ENCODE data around the gene IKZF2. TPM values are rescaled to one million over a fixed set of nuclear protein-coding genes. Genes with fewer than 3 reads are reported as not detected.

Gene IKZF2
- total RNA-seq, 1 experiment from 2014 or later = 0.44 TPM

GRCh38 chr2:212975333-212975732 is 176.1 kb downstream of the IKZF2 start:
- intact Hi-C loops (cut with micrococcal nuclease; ENCODE audit: unreplicated experiment) = no loop called here

GRCh38 chr2:212974692-212975091 is 176.7 kb downstream of the IKZF2 start:
- ChIA-PET CTCF (no interaction called here), POLR2A (no interaction called here)
- no peaks in the 10 kb centered on the region for H3K9me3 ChIP-seq (ENCODE audit: control insufficient read depth, insufficient read depth, low read depth, low read length)
- no peaks in the 10 kb centered on the region for H3K27me3 ChIP-seq (ENCODE audit: control insufficient read depth, insufficient read depth, low read length)
- no peak for DNase-seq (ENCODE audit: low read depth, low spot score)
- in situ Hi-C loops (cut with HindIII; ENCODE audit: low pct_unique_long_range_greater_than_20kb, low sequenced_read_pairs) (no loop called here), intact Hi-C loops (cut with micrococcal nuclease; ENCODE audit: unreplicated experiment) (no loop called here)
- no TSS peak for BruUV-seq (replicated peaks)
- H3K27ac ChIP-seq (ENCODE audit: low read length) = no peak overlapping the region
- no peaks in the 10 kb centered on the region for H3K36me3 ChIP-seq (ENCODE audit: control insufficient read depth, insufficient read depth, low read length)
- no peaks in the 10 kb centered on the region for H3K4me1 ChIP-seq (ENCODE audit: control insufficient read depth, insufficient read depth, low read length)
- ATAC-seq = no peak
- H3K4me3 ChIP-seq (ENCODE audit: low read depth in 2 of 2, low read length in 2 of 2) = no peak overlapping the region
- no peak for TF ChIP-seq TCF7L2 (IDR thresholded peaks at IDR 0.05; ENCODE audit: low read depth, low read length)
- no peak for TF ChIP-seq CTCF (IDR thresholded peaks at IDR 0.05)
- TF ChIP-seq SIN3A (IDR thresholded peaks at IDR 0.05; ENCODE audit: borderline replicate concordance, insufficient read depth, low read depth, low read length) = no peak
- TF ChIP-seq, protein P1, sequence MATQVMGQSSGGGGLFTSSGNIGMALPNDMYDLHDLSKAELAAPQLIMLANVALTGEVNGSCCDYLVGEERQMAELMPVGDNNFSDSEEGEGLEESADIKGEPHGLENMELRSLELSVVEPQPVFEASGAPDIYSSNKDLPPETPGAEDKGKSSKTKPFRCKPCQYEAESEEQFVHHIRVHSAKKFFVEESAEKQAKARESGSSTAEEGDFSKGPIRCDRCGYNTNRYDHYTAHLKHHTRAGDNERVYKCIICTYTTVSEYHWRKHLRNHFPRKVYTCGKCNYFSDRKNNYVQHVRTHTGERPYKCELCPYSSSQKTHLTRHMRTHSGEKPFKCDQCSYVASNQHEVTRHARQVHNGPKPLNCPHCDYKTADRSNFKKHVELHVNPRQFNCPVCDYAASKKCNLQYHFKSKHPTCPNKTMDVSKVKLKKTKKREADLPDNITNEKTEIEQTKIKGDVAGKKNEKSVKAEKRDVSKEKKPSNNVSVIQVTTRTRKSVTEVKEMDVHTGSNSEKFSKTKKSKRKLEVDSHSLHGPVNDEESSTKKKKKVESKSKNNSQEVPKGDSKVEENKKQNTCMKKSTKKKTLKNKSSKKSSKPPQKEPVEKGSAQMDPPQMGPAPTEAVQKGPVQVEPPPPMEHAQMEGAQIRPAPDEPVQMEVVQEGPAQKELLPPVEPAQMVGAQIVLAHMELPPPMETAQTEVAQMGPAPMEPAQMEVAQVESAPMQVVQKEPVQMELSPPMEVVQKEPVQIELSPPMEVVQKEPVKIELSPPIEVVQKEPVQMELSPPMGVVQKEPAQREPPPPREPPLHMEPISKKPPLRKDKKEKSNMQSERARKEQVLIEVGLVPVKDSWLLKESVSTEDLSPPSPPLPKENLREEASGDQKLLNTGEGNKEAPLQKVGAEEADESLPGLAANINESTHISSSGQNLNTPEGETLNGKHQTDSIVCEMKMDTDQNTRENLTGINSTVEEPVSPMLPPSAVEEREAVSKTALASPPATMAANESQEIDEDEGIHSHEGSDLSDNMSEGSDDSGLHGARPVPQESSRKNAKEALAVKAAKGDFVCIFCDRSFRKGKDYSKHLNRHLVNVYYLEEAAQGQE (IDR thresholded peaks at IDR 0.05; ENCODE audit: insufficient read depth in 1 of 2, low read depth in 2 of 2, low read length in 1 of 2) = no peak
- TF ChIP-seq POLR2AphosphoS5 (IDR thresholded peaks at IDR 0.05; ENCODE audit: low read depth, low read length) = no peak

More at GRCh38 chr2:212975333-212975732, 176.1 kb downstream of the IKZF2 start:
- H3K4me3 ChIP-seq (ENCODE audit: low read depth in 2 of 2, low read length in 2 of 2) = no peak overlapping the region
- CTCF ChIA-PET = no interaction called here
- ATAC-seq (no peak), DNase-seq (ENCODE audit: low read depth, low spot score) (no peak)
- no peaks in the 10 kb centered on the region for H3K36me3 ChIP-seq (ENCODE audit: control insufficient read depth, insufficient read depth, low read length)
- H3K27me3 ChIP-seq (ENCODE audit: control insufficient read depth, insufficient read depth, low read length) = no peaks in the 10 kb centered on the region
- no peaks in the 10 kb centered on the region for H3K4me1 ChIP-seq (ENCODE audit: control insufficient read depth, insufficient read depth, low read length)
- in situ Hi-C loops (cut with HindIII; ENCODE audit: low pct_unique_long_range_greater_than_20kb, low sequenced_read_pairs) = no loop called here
- TF ChIP-seq, protein P1 (IDR thresholded peaks at IDR 0.05; ENCODE audit: insufficient read depth in 1 of 2, low read depth in 2 of 2, low read length in 1 of 2) = no peak
- TF ChIP-seq TCF7L2 (IDR thresholded peaks at IDR 0.05; ENCODE audit: low read depth, low read length) = no peak
- no TSS peak for BruUV-seq (replicated peaks)
- POLR2A ChIA-PET = no interaction called here
- H3K9me3 ChIP-seq (ENCODE audit: control insufficient read depth, insufficient read depth, low read depth, low read length) = no peaks in the 10 kb centered on the region
- H3K27ac ChIP-seq (ENCODE audit: low read length) = no peak overlapping the region
